WTC11 (cell line): ENCODE measurements around the gene AURKB. TPM values are rescaled to one million over a fixed set of nuclear protein-coding genes. Genes with fewer than 3 reads are reported as not detected.

ENCODE experiments used
- ARID4B ChIP-seq: sonication (generic); formaldehyde crosslinking; IDR thresholded peaks from 2 replicates; pipeline ENCODE4 v1.8.0; 2023; ENCODE audit warnings: missing genetic modification reagents, mild to moderate bottlenecking, borderline replicate concordance
- ATF3 ChIP-seq: sonication (generic); formaldehyde crosslinking; conservative IDR thresholded peaks from 2 replicates; pipeline ENCODE4 v1.8.1; 2022; ENCODE audit warnings: mild to moderate bottlenecking, missing genetic modification reagents
- CREM ChIP-seq: sonication (generic); formaldehyde crosslinking; IDR thresholded peaks from 2 replicates; pipeline ENCODE4 v1.8.1; 2022; ENCODE audit warnings: mild to moderate bottlenecking, missing genetic modification reagents, moderate library complexity
- ETV6 ChIP-seq: sonication (generic); formaldehyde crosslinking; IDR thresholded peaks from 2 replicates; pipeline ENCODE4 v1.8.1; 2022; ENCODE audit warnings: mild to moderate bottlenecking, missing genetic modification reagents
- GABPB1 ChIP-seq: sonication (generic); formaldehyde crosslinking; IDR thresholded peaks from 2 replicates; pipeline ENCODE4 v1.8.1; 2023; ENCODE audit warnings: mild to moderate bottlenecking, missing genetic modification reagents
- NFYB ChIP-seq: sonication (generic); formaldehyde crosslinking; conservative IDR thresholded peaks from 2 replicates; pipeline ENCODE4 v1.8.0; 2022; ENCODE audit warnings: low read depth, missing genetic modification reagents
- NR1H2 ChIP-seq: sonication (generic); formaldehyde crosslinking; IDR thresholded peaks from 2 replicates; pipeline ENCODE4 v1.9.0; 2021; ENCODE audit warnings: mild to moderate bottlenecking, moderate library complexity, missing genetic modification reagents
- NR2C2 ChIP-seq: sonication (generic); formaldehyde crosslinking; IDR thresholded peaks from 2 replicates; pipeline ENCODE4 v1.8.0; 2022; ENCODE audit warnings: mild to moderate bottlenecking, missing genetic modification reagents
- PRRX2 ChIP-seq: fragments of 250-450 bp; sonication (Bioruptor Pico); IDR thresholded peaks from 2 replicates; pipeline ENCODE4 v1.8.0; 2021; ENCODE audit warnings: mild to moderate bottlenecking
- STAT6 ChIP-seq: sonication (generic); formaldehyde crosslinking; conservative IDR thresholded peaks from 2 replicates; pipeline ENCODE4 v1.8.1; 2023; ENCODE audit warnings: mild to moderate bottlenecking, low read depth, missing genetic modification reagents, moderate library complexity
- TEAD1 ChIP-seq: sonication (generic); formaldehyde crosslinking; IDR thresholded peaks from 2 replicates; pipeline ENCODE4 v1.8.0; 2022; ENCODE audit warnings: mild to moderate bottlenecking, missing genetic modification reagents
- USF2 ChIP-seq: sonication (generic); formaldehyde crosslinking; IDR thresholded peaks from 2 replicates; pipeline ENCODE4 v1.8.1; 2023; ENCODE audit warnings: mild to moderate bottlenecking, missing genetic modification reagents, moderate library complexity
- ZNF121 ChIP-seq: sonication (generic); formaldehyde crosslinking; IDR thresholded peaks from 2 replicates; pipeline ENCODE4 v1.8.0; 2023; ENCODE audit warnings: missing genetic modification reagents
- ZNF219 ChIP-seq: sonication (generic); formaldehyde crosslinking; IDR thresholded peaks from 2 replicates; pipeline ENCODE4 v1.8.0; 2023; ENCODE audit warnings: missing genetic modification reagents, mild to moderate bottlenecking, borderline replicate concordance
- ZNF232 ChIP-seq: sonication (generic); formaldehyde crosslinking; IDR thresholded peaks from 2 replicates; pipeline ENCODE4 v1.8.0; 2022; ENCODE audit warnings: mild to moderate bottlenecking, missing genetic modification reagents
- ZNF317 ChIP-seq: sonication (generic); formaldehyde crosslinking; IDR thresholded peaks from 2 replicates; pipeline ENCODE4 v1.8.1; 2023; ENCODE audit warnings: low read depth, mild to moderate bottlenecking, moderate library complexity, missing genetic modification reagents, borderline replicate concordance
- ZNF396 ChIP-seq: fragments of 250-450 bp; sonication (Bioruptor Pico); IDR thresholded peaks from 2 replicates; pipeline ENCODE4 v1.8.0; 2021; ENCODE audit warnings: mild to moderate bottlenecking, moderate library complexity, borderline replicate concordance
- ZNF416 ChIP-seq: fragments of 250-450 bp; sonication (Bioruptor Pico); IDR thresholded peaks from 2 replicates; pipeline ENCODE4 v1.9.0; 2021; ENCODE audit warnings: mild to moderate bottlenecking, inconsistent platforms
- ZNF423 ChIP-seq: fragments of 250-450 bp; sonication (Bioruptor Pico); IDR thresholded peaks from 2 replicates; pipeline ENCODE4 v2.1.2; 2022; ENCODE audit warnings: mild to moderate bottlenecking, moderate library complexity
- ZNF512 ChIP-seq: sonication (generic); formaldehyde crosslinking; IDR thresholded peaks from 2 replicates; pipeline ENCODE4 v1.8.1; 2022; ENCODE audit warnings: missing genetic modification reagents, borderline replicate concordance
- total RNA-seq: library from RNA; stranded (reverse); gene quantifications from 3 replicates; pipeline ENCODE4 v1.2.3, GENCODE V29; 2021
- TF ChIP-seq, protein P1 (sequence below): fragments of 250-450 bp; sonication (Bioruptor Pico); conservative IDR thresholded peaks from 2 replicates; pipeline ENCODE4 v1.9.0; 2021; ENCODE audit warnings: mild to moderate bottlenecking
- TF ChIP-seq, protein P2 (sequence below): sonication (generic); formaldehyde crosslinking; IDR thresholded peaks from 2 replicates; pipeline ENCODE4 v1.8.1; 2023; ENCODE audit warnings: mild to moderate bottlenecking, missing genetic modification reagents
- TF ChIP-seq, protein P3 (sequence below): fragments of 200-600 bp; IDR thresholded peaks from 2 replicates; pipeline ENCODE4 v1.8.0; 2022; ENCODE audit warnings: antibody characterized with exemption

The AURKB gene
- total RNA-seq, 1 experiment from 2014 or later: 215 TPM

- 0 out of 2 replicates have a peak, but pooled peaks have one; percentile 41 for TF ChIP-seq ARID4B
- no peak for TF ChIP-seq ATF3 (CRISPR knock-in tag)
- TF ChIP-seq TEAD1 (CRISPR knock-in tag): 0 out of 2 replicates have a peak, but pooled peaks have one; percentile 43
- TF ChIP-seq ZNF121 (CRISPR knock-in tag): no peak
- TF ChIP-seq ZNF512 (CRISPR knock-in tag): no peak
- TF ChIP-seq, protein P1, sequence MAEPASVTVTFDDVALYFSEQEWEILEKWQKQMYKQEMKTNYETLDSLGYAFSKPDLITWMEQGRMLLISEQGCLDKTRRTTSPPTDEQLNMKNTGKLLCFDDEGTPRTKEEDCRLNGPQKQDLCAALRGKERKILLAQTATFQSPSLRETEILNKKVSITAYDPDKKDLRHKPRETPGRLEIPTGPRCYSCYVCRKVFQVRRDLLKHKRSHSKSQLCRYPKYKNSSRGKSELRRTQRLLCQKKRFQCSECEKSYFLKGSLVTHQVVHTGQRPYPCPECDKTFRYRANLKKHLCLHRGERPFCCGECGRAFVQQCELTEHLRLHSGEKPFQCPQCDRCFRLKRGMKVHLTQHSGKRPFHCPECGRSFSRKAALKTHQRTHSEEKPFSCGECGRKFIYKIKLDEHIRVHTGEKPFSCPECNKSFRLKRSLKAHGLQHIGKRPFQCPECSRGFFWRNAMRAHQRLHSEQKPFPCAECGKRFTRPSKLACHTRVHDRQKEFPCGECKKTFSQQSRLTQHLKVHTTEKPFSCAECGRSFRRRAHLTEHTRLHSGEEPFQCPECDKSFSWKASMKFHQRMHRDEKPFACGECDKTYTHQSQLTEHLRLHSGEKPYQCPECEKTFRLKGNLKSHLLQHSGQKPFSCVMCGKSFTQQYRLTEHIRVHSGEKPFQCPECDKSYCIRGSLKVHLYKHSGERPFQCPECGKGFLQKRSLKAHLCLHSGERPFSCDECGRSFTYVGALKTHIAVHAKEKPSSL: no peak
- TF ChIP-seq USF2 (CRISPR knock-in tag): peak; percentile 33; the same call in 1 of the 2 replicates
- TF ChIP-seq ZNF396 (CRISPR knock-in tag): no peak
- no peak for TF ChIP-seq PRRX2 (CRISPR knock-in tag)
- TF ChIP-seq STAT6 (CRISPR knock-in tag): no peak
- TF ChIP-seq, protein P2, sequence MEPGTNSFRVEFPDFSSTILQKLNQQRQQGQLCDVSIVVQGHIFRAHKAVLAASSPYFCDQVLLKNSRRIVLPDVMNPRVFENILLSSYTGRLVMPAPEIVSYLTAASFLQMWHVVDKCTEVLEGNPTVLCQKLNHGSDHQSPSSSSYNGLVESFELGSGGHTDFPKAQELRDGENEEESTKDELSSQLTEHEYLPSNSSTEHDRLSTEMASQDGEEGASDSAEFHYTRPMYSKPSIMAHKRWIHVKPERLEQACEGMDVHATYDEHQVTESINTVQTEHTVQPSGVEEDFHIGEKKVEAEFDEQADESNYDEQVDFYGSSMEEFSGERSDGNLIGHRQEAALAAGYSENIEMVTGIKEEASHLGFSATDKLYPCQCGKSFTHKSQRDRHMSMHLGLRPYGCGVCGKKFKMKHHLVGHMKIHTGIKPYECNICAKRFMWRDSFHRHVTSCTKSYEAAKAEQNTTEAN (CRISPR knock-in tag): no peak
- TF ChIP-seq ZNF423: no peak
- no peak for TF ChIP-seq NFYB (CRISPR knock-in tag)
- no peak for TF ChIP-seq CREM (CRISPR knock-in tag)
- no peak for TF ChIP-seq ZNF232 (CRISPR knock-in tag)
- no peak for TF ChIP-seq NR2C2 (CRISPR knock-in tag)
- TF ChIP-seq, protein P3, sequence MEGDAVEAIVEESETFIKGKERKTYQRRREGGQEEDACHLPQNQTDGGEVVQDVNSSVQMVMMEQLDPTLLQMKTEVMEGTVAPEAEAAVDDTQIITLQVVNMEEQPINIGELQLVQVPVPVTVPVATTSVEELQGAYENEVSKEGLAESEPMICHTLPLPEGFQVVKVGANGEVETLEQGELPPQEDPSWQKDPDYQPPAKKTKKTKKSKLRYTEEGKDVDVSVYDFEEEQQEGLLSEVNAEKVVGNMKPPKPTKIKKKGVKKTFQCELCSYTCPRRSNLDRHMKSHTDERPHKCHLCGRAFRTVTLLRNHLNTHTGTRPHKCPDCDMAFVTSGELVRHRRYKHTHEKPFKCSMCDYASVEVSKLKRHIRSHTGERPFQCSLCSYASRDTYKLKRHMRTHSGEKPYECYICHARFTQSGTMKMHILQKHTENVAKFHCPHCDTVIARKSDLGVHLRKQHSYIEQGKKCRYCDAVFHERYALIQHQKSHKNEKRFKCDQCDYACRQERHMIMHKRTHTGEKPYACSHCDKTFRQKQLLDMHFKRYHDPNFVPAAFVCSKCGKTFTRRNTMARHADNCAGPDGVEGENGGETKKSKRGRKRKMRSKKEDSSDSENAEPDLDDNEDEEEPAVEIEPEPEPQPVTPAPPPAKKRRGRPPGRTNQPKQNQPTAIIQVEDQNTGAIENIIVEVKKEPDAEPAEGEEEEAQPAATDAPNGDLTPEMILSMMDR: no peak
- no peak for TF ChIP-seq ZNF219 (CRISPR knock-in tag)
- no peak for TF ChIP-seq NR1H2
- TF ChIP-seq GABPB1 (CRISPR knock-in tag): peak; percentile 50
- no peak for TF ChIP-seq ZNF416 (CRISPR knock-in tag)
- no peak for TF ChIP-seq ZNF317
- no peak for TF ChIP-seq ETV6 (CRISPR knock-in tag)
Observed at GRCh38 chr17:8187517-8188262, 22.7 kb downstream of the AURKB start (continued).
